HG02970 (cell line): ENCODE data around the gene ANKRD39.
"Not testable (repeated sequence)": the region's sequence is repeated elsewhere in the genome, so short reads cannot be mapped to it uniquely, and the experiment has no call there.

Experiments used
- ATAC-seq: cut with Tn5 transposase; IDR thresholded peaks from one replicate; pipeline ENCODE4 v1.9.1; 2021; ENCODE audit warnings: mild to moderate bottlenecking, moderate library complexity, moderate number of reproducible peaks; ENCODE audit not compliant: unreplicated experiment, low FRiP score

The ANKRD39 gene

GRCh38 chr2:96873651-96874096 lies 15.9 kb upstream of the ANKRD39 start:
- ATAC-seq, result no peak

- no peak for ATAC-seq
Measured at GRCh38 chr2:96872591-96873349, 15.0 kb upstream of the ANKRD39 start.

GRCh38 chr2:96870626-96871255 lies 12.9 kb upstream of the ANKRD39 start:
- no peak for ATAC-seq

- no peak for ATAC-seq
Measured at GRCh38 chr2:96869822-96870625, 12.2 kb upstream of the ANKRD39 start, which contains the start of gene SEMA4C. Gene SEMA4C (minus strand): TSS chr2:96870080. CDS start chr2:96867886, 2,194 bp downstream.

GRCh38 chr2:96869281-96869821 lies 11.5 kb upstream of the ANKRD39 start:
- no peak for ATAC-seq

GRCh38 chr2:96868555-96869280 lies 10.9 kb upstream of the ANKRD39 start:
- ATAC-seq, result no peak

- ATAC-seq, result no peak
Measured at GRCh38 chr2:96867756-96868554, 10.1 kb upstream of the ANKRD39 start.

GRCh38 chr2:96866986-96867755 lies 9.4 kb upstream of the ANKRD39 start:
- ATAC-seq, result no peak

GRCh38 chr2:96866586-96866985 lies 8.8 kb upstream of the ANKRD39 start:
- no peak for ATAC-seq

- ATAC-seq, result no peak
Measured at GRCh38 chr2:96866149-96866548, 8.3 kb upstream of the ANKRD39 start.

- no peak for ATAC-seq
Measured at GRCh38 chr2:96865654-96866053, 7.8 kb upstream of the ANKRD39 start.

- no peak for ATAC-seq
Measured at GRCh38 chr2:96864343-96865091, 6.7 kb upstream of the ANKRD39 start.

- ATAC-seq, result no peak
Measured at GRCh38 chr2:96863575-96864342, 5.9 kb upstream of the ANKRD39 start.

- not testable (repeated sequence) for ATAC-seq
Measured at GRCh38 chr2:96863056-96863455, 5.2 kb upstream of the ANKRD39 start.

GRCh38 chr2:96861074-96861473 lies 3.3 kb upstream of the ANKRD39 start:
- no peak for ATAC-seq

GRCh38 chr2:96860065-96861029 lies 2.5 kb upstream of the ANKRD39 start:
- ATAC-seq, result no peak
